Neural crest cell (in vitro differentiated cells): Measurements from ENCODE around the gene TGFBRAP1. TPM values are rescaled to one million over a fixed set of nuclear protein-coding genes. Genes with fewer than 3 reads are reported as not detected.

Experiments
- DNase-seq: peaks from one replicate; pipeline ENCODE4 v3.0.0; 2021; ENCODE audit warnings: low read depth, mixed read lengths, low spot score
- H3K27ac Mint-ChIP-seq: one replicate; pipeline ENCODE4 v1.8.0; 2021; ENCODE audit warnings: mild to moderate bottlenecking, mixed read lengths; ENCODE audit not compliant: unreplicated experiment
- H3K27me3 Mint-ChIP-seq: 2 replicates; pipeline ENCODE4 v1.8.0; 2021; ENCODE audit warnings: low read depth, mild to moderate bottlenecking, mixed read lengths
- H3K36me3 Mint-ChIP-seq: 2 replicates; pipeline ENCODE4 v1.8.0; 2021; ENCODE audit warnings: low read depth, mild to moderate bottlenecking, mixed read lengths
- H3K4me1 Mint-ChIP-seq: 2 replicates; pipeline ENCODE4 v1.8.0; 2021; ENCODE audit warnings: mixed read lengths
- H3K4me3 Mint-ChIP-seq: one replicate; pipeline ENCODE4 v1.8.0; 2021; ENCODE audit warnings: mild to moderate bottlenecking, mixed read lengths
- H3K9me3 Mint-ChIP-seq: 2 replicates; pipeline ENCODE4 v1.8.0; 2021; ENCODE audit warnings: mixed read lengths
- CTCF ChIP-seq: fragments of 200-600 bp; sonication (generic); conservative IDR thresholded peaks from 2 replicates; pipeline ENCODE4 v1.5.0; 2021; ENCODE audit warnings: antibody characterized with exemption, mild to moderate bottlenecking
- total RNA-seq: library from RNA; stranded (reverse); gene quantifications from 2 replicates; pipeline ENCODE4 v1.2.1, GENCODE V29; 2021

The TGFBRAP1 gene
- total RNA-seq, 1 donor from 2014 or later, result 23.8 TPM

DNA sequence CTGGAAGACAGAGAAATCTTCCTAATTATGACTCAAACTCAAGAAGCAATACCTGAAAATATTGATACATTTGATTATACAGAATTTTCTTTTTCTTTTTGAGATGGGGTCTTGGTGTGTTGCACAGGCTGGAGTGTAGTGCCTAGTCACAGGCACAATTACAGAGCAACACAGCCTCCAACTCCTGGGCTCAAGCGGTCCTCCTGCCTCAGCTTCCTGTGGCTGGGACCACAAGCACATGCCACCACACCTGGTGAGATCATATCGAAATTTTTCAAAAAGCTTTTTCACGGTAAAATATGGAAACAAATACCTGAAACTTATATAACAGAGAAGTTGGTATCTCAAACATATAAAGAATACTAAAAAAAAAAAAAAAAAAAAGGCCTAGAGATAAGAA lies 27.9 kb downstream of the TGFBRAP1 start:
- Mint-ChIP-seq H3K9me3 (no peaks in the 10 kb centered on the region), H3K4me3 (no peak overlapping the region), H3K36me3 (peaks cover 2% of the 10 kb centered on the region), H3K27me3 (no peaks in the 10 kb centered on the region), H3K27ac (no peak overlapping the region), H3K4me1 (peaks cover 2% of the 10 kb centered on the region)
- DNase-seq, result no peak
- TF ChIP-seq CTCF, result no peak

- no peaks in the 10 kb centered on the region for H3K9me3 Mint-ChIP-seq
- no peaks in the 10 kb centered on the region for H3K27me3 Mint-ChIP-seq
- no peak overlapping the region for H3K27ac Mint-ChIP-seq
- H3K36me3 Mint-ChIP-seq, result peaks cover 2% of the 10 kb centered on the region
- H3K4me1 Mint-ChIP-seq, result peaks cover 9% of the 10 kb centered on the region
- no peak for DNase-seq
- peak; percentile 26 for TF ChIP-seq CTCF
- H3K4me3 Mint-ChIP-seq, result no peak overlapping the region
Observed at GRCh38 chr2:105299290-105299689, 30.2 kb downstream of the TGFBRAP1 start.

- Mint-ChIP-seq H3K4me1 (peaks cover 17% of the 10 kb centered on the region), H3K27me3 (no peaks in the 10 kb centered on the region), H3K4me3 (no peak overlapping the region), H3K36me3 (peaks cover 2% of the 10 kb centered on the region), H3K27ac (no peak overlapping the region), H3K9me3 (no peaks in the 10 kb centered on the region)
- TF ChIP-seq CTCF, result no peak
- no peak for DNase-seq
Observed at GRCh38 chr2:105298017-105298416, 31.5 kb downstream of the TGFBRAP1 start.

DNA sequence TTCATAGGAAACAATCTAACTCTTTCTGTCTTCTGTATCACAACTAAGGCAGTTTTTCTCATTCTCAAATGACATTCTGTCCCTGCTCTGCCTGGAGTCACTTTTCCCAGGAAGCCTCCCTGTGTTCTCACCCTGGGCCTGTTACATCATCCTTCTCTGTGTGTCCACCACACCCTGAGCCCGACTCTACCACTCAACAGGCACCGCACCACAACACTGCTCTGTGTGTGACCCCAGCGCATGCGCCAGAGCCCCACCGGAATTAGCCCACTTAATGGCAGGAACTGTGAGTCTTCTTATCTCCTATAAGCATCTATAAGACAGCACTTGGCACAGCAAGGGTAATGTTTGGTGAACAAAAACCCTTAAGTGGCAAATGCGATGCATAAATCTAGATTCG lies 32.3 kb downstream of the TGFBRAP1 start:
- Mint-ChIP-seq H3K27me3 (no peaks in the 10 kb centered on the region), H3K4me3 (no peak overlapping the region), H3K27ac (no peak overlapping the region), H3K4me1 (peaks cover 20% of the 10 kb centered on the region), H3K36me3 (peaks cover 3% of the 10 kb centered on the region), H3K9me3 (no peaks in the 10 kb centered on the region)
- no peak for DNase-seq
- TF ChIP-seq CTCF, result no peak

DNA sequence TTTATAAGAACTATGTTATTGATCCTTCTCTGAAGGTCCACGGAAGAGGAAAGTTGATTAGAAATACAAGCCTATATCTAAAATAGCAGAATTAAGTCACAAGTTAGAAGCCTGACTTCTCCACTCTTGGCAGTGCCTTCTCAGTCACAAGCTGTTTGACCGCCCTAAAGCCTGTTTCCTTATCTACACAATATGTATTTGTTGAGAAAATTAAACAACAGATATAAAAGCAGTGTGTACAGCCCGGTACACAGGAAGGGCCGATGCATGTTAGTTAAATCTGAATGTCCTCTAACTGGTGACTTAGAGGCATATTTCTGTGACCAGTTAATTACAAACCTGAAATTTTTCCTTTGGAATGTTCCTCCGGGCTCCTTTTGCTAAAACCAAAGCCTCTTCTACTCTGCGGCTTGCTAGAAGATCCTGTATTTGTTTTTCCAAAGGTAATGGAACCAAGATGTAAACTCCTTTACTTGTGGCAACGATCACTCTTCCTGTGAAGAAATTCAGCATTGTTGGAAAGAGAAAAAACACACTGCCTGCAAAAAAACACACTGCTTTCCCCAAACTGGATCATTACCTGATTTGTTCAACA lies 33.4 kb downstream of the TGFBRAP1 start:
- Mint-ChIP-seq H3K9me3 (no peaks in the 10 kb centered on the region), H3K36me3 (peaks cover 12% of the 10 kb centered on the region), H3K27ac (no peak overlapping the region), H3K4me1 (peaks cover 24% of the 10 kb centered on the region), H3K27me3 (no peaks in the 10 kb centered on the region), H3K4me3 (no peak overlapping the region)
- DNase-seq, result no peak
- TF ChIP-seq CTCF, result no peak
